Osteoblast (primary cell): Measurements from ENCODE around the gene EMC8. TPM values are rescaled to one million over a fixed set of nuclear protein-coding genes. Genes with fewer than 3 reads are reported as not detected.

Source experiments
- DNase-seq: peaks from one replicate; pipeline ENCODE4 v3.0.0; 2011; ENCODE audit warnings: low spot score, mixed read lengths; ENCODE audit not compliant: insufficient read length; ENCODE audit errors: missing footprints
- H2AFZ ChIP-seq: 2 replicates; pipeline ENCODE4 v1.6.0; 2011; ENCODE audit warnings: mild to moderate bottlenecking, low read length
- H3K27ac ChIP-seq: 2 replicates; pipeline ENCODE4 v1.5.1; 2011; ENCODE audit warnings: mild to moderate bottlenecking, low read depth, low read length, moderate library complexity
- H3K27me3 ChIP-seq: 2 replicates; pipeline ENCODE4 v1.6.0; 2012; ENCODE audit warnings: mild to moderate bottlenecking, control low read depth, inconsistent platforms, low read length, moderate library complexity; ENCODE audit not compliant: insufficient read depth
- H3K36me3 ChIP-seq: 2 replicates; pipeline ENCODE4 v1.5.1; 2011; ENCODE audit warnings: mild to moderate bottlenecking, low read length, control low read depth, moderate library complexity; ENCODE audit not compliant: insufficient read depth
- H3K4me1 ChIP-seq: 2 replicates; pipeline ENCODE4 v1.5.1; 2011; ENCODE audit warnings: mild to moderate bottlenecking, low read length, control low read depth, moderate library complexity; ENCODE audit not compliant: insufficient read depth
- H3K4me2 ChIP-seq: 2 replicates; pipeline ENCODE4 v1.6.0; 2011; ENCODE audit warnings: mild to moderate bottlenecking, low read length; ENCODE audit not compliant: insufficient read depth
- H3K4me3 ChIP-seq: fragments of 200-600 bp; sonication (generic); 3 replicates; pipeline ENCODE4 v1.5.1; 2012; ENCODE audit warnings: mild to moderate bottlenecking, low read length, inconsistent platforms; ENCODE audit not compliant: insufficient read depth
- H3K79me2 ChIP-seq: 2 replicates; pipeline ENCODE4 v1.6.0; 2012; ENCODE audit warnings: mild to moderate bottlenecking, low read length, control low read depth, inconsistent platforms; ENCODE audit not compliant: insufficient read depth
- H3K9me3 ChIP-seq: 2 replicates; pipeline ENCODE4 v1.5.1; 2011; ENCODE audit warnings: low read depth, low read length, control low read depth
- H4K20me1 ChIP-seq: 2 replicates; pipeline ENCODE4 v1.6.0; 2012; ENCODE audit warnings: mild to moderate bottlenecking, low read length, control low read depth; ENCODE audit not compliant: insufficient read depth
- CTCF ChIP-seq: IDR thresholded peaks from 2 replicates; pipeline ENCODE4 v1.5.1; 2011; ENCODE audit warnings: mild to moderate bottlenecking, low read depth, low read length, moderate library complexity; ENCODE audit errors: extremely low read depth
- total RNA-seq: library from RNA; depleted of rRNA; stranded (reverse); fragments of >200 nt; gene quantifications from 2 replicates; pipeline ENCODE4 v1.2.3, GENCODE V29; 2012

EMC8 gene
- total RNA-seq = 28.6 and 30.1 TPM in 2 replicates

DNA sequence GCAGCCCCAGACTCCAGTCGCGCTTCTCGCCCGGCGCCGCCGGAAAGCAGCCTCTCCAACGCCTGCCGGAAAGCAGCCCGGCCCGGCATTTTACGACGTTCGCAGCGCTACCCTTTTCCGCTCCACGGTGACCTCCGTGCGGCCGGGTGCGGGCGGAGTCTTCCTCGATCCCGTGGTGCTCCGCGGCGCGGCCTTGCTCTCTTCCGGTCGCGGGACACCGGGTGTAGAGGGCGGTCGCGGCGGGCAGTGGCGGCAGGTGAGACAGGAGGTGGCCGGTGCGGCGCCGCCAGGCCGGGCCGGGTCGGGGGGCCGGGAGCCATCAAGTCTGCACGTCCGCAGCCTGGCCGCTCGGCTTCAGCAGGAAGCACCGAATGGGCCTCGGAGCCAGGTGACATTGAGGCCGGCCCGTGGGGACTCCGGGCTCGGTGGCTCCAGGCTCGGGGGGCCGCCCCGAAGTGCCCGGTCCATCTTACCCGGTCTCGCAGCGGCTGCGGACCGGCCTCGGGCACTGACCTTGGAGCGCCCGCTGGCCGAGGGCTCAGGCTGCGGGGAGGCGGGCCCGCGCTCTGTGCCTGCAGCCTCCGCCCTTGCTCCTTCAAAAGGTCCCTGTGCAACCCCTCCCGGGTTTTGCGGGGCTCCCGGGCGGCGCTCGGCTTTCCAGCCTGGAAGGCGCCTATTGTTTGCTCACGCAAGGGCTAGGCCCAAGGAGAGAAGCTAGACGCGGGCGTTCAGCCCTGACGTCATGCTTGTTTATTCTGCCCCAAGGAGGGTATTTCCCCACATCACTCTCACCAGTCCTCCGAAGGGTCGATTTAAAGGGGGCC lies at the start of gene EMC8, which contains the start of gene COX4I1:
TSS of gene EMC8 (minus strand) at position 48 of the 824 bp plus-strand sequence. CDS start 249 bp downstream, outside the sequence.
TSS of gene COX4I1 (plus strand) at position 199 of the 824 bp plus-strand sequence. CDS start 1,511 bp downstream, outside the sequence.
- Histone ChIP-seq H4K20me1 (peaks cover 61% of the 10 kb centered on the region), H2AFZ (peak within 1 kb of the TSS; percentile 70), H3K4me1 (peaks cover 9% of the 10 kb centered on the region), H3K9me3 (no peaks in the 10 kb centered on the region), H3K4me3 (peak within 1 kb of the TSS; percentile 96), H3K27me3 (no peaks in the 10 kb centered on the region), H3K4me2 (peak within 1 kb of the TSS; percentile 99), H3K79me2 (peaks cover 86% of the 10 kb centered on the region), H3K27ac (peak within 1 kb of the TSS; percentile 97), H3K36me3 (peaks cover 54% of the 10 kb centered on the region)
- peak; percentile 99 for DNase-seq
- TF ChIP-seq CTCF = no peak

GRCh38 chr16:85848986-85849385 lies 49.6 kb upstream of the EMC8 start:
- Histone ChIP-seq H3K4me2 (no peak overlapping the region), H3K4me3 (no peak overlapping the region), H3K9me3 (no peaks in the 10 kb centered on the region), H3K36me3 (no peaks in the 10 kb centered on the region), H3K27me3 (peaks cover 6% of the 10 kb centered on the region), H4K20me1 (no peaks in the 10 kb centered on the region), H3K4me1 (no peaks in the 10 kb centered on the region), H3K27ac (no peak overlapping the region), H2AFZ (no peak overlapping the region), H3K79me2 (no peaks in the 10 kb centered on the region)
- DNase-seq = no peak
- TF ChIP-seq CTCF = no peak

- H3K9me3 ChIP-seq = no peaks in the 10 kb centered on the region
- H3K27ac ChIP-seq = no peak overlapping the region
- no peaks in the 10 kb centered on the region for H4K20me1 ChIP-seq
- H3K36me3 ChIP-seq = no peaks in the 10 kb centered on the region
- no peak overlapping the region for H3K4me2 ChIP-seq
- H3K79me2 ChIP-seq = no peaks in the 10 kb centered on the region
- no peak for DNase-seq
- no peaks in the 10 kb centered on the region for H3K4me1 ChIP-seq
- peaks cover 8% of the 10 kb centered on the region for H3K27me3 ChIP-seq
- no peak for TF ChIP-seq CTCF
- no peak overlapping the region for H3K4me3 ChIP-seq
- H2AFZ ChIP-seq = no peak overlapping the region
These were observed 48.6 kb upstream of the EMC8 start for GRCh38 chr16:85847681-85848601.

GRCh38 chr16:85847036-85847435 lies 47.7 kb upstream of the EMC8 start:
- Histone ChIP-seq H3K9me3 (peaks cover 3% of the 10 kb centered on the region), H3K36me3 (no peaks in the 10 kb centered on the region), H3K79me2 (no peaks in the 10 kb centered on the region), H2AFZ (no peak overlapping the region), H3K4me2 (no peak overlapping the region), H4K20me1 (no peaks in the 10 kb centered on the region), H3K4me3 (no peak overlapping the region), H3K27me3 (peaks cover 8% of the 10 kb centered on the region), H3K27ac (no peak overlapping the region), H3K4me1 (no peaks in the 10 kb centered on the region)
- no peak for TF ChIP-seq CTCF
- no peak for DNase-seq
